ENCODE results near the gene TRAPPC3L. TPM values are rescaled to one million over a fixed set of nuclear protein-coding genes. Genes with fewer than 3 reads are reported as not detected.
A peak's percentile ranks its signal among the peaks of the same experiment; 100 is the strongest.

The TRAPPC3L gene
- total RNA-seq, 1 experiment from 2014 or later: not detected

GRCh38 chr6:116561377-116562018 is 16.0 kb upstream of the TRAPPC3L start:
- ChIA-PET CTCF (interaction anchor here (1.1 to 1.6 kb wide), 3 partner anchors 8 to 293 kb away, joined by 3 to 14 read pairs (median 11); no protein-coding TSS in a partner anchor), POLR2A (ENCODE audit: low non-redundant PET) (no interaction called here)
- H3K36me3 ChIP-seq (ENCODE audit: insufficient read depth, low read length, poor library complexity, severe bottlenecking): no peaks in the 10 kb centered on the region
- peak; percentile 78 for DNase-seq (ENCODE audit: low spot score)
- no peak overlapping the region for H3K4me3 ChIP-seq (ENCODE audit: low read depth, low read length, poor library complexity, severe bottlenecking)
- intact Hi-C loops (cut with micrococcal nuclease; ENCODE audit: unreplicated experiment): loop anchor here (1.0 to 5.0 kb wide), 4 partner anchors 25 to 344 kb away; no protein-coding TSS in a partner anchor
- no peak for TF ChIP-seq EZH2 (IDR thresholded peaks at IDR 0.05; ENCODE audit: borderline replicate concordance, low read depth, low read length, poor library complexity, severe bottlenecking)
- peak; percentile 94 for TF ChIP-seq CTCF (conservative IDR thresholded peaks at IDR 0.05; ENCODE audit: low read depth, low read length)
- H3K27ac ChIP-seq (ENCODE audit: low read depth, low read length, poor library complexity, severe bottlenecking): no peak overlapping the region
- peaks cover 4% of the 10 kb centered on the region for H3K4me1 ChIP-seq (ENCODE audit: insufficient read depth, low read length, poor library complexity, severe bottlenecking)
- H3K9me3 ChIP-seq (ENCODE audit: low read depth, low read length, poor library complexity, severe bottlenecking): no peaks in the 10 kb centered on the region
- H3K27me3 ChIP-seq (replicated peaks; ENCODE audit: insufficient read depth, low read depth, low read length, poor library complexity): no peaks in the 10 kb centered on the region
- no TSS peak for BruUV-seq (replicated peaks)

- H3K27ac ChIP-seq (ENCODE audit: low read depth, low read length, poor library complexity, severe bottlenecking): no peak overlapping the region
- ChIA-PET CTCF (interaction anchor here (1.2 to 1.6 kb wide), 2 partner anchors 9 to 292 kb away, joined by 3 to 14 read pairs; no protein-coding TSS in a partner anchor), POLR2A (ENCODE audit: low non-redundant PET) (no interaction called here)
- H3K27me3 ChIP-seq (replicated peaks; ENCODE audit: insufficient read depth, low read depth, low read length, poor library complexity): no peaks in the 10 kb centered on the region
- no TSS peak for BruUV-seq (replicated peaks)
- intact Hi-C loops (cut with micrococcal nuclease; ENCODE audit: unreplicated experiment): loop anchor here (2.0 to 5.0 kb wide), 3 partner anchors 23 to 343 kb away; no protein-coding TSS in a partner anchor
- no peak for DNase-seq (ENCODE audit: low spot score)
- H3K9me3 ChIP-seq (ENCODE audit: low read depth, low read length, poor library complexity, severe bottlenecking): no peaks in the 10 kb centered on the region
- TF ChIP-seq CTCF (conservative IDR thresholded peaks at IDR 0.05; ENCODE audit: low read depth, low read length): no peak
- H3K4me3 ChIP-seq (ENCODE audit: low read depth, low read length, poor library complexity, severe bottlenecking): no peak overlapping the region
- H3K36me3 ChIP-seq (ENCODE audit: insufficient read depth, low read length, poor library complexity, severe bottlenecking): no peaks in the 10 kb centered on the region
- H3K4me1 ChIP-seq (ENCODE audit: insufficient read depth, low read length, poor library complexity, severe bottlenecking): peaks cover 4% of the 10 kb centered on the region
Observed at GRCh38 chr6:116560130-116560529, 14.6 kb upstream of the TRAPPC3L start.

GRCh38 chr6:116557893-116558292 is 12.4 kb upstream of the TRAPPC3L start:
- ChIA-PET CTCF (interaction anchor here (1.0 to 1.3 kb wide), 4 partner anchors 16 to 289 kb away, joined by 4 to 6 read pairs (median 4); partner anchors contain the start of gene CALHM5), POLR2A (ENCODE audit: low non-redundant PET) (no interaction called here)
- intact Hi-C loops (cut with micrococcal nuclease; ENCODE audit: unreplicated experiment): no loop called here
- TF ChIP-seq EZH2 (IDR thresholded peaks at IDR 0.05; ENCODE audit: borderline replicate concordance, low read depth, low read length, poor library complexity, severe bottlenecking) (no peak), CTCF (conservative IDR thresholded peaks at IDR 0.05; ENCODE audit: low read depth, low read length) (no peak)
- Histone ChIP-seq H3K4me1 (ENCODE audit: insufficient read depth, low read length, poor library complexity, severe bottlenecking) (peaks cover 4% of the 10 kb centered on the region), H3K36me3 (ENCODE audit: insufficient read depth, low read length, poor library complexity, severe bottlenecking) (no peaks in the 10 kb centered on the region), H3K9me3 (ENCODE audit: low read depth, low read length, poor library complexity, severe bottlenecking) (no peaks in the 10 kb centered on the region), H3K27me3 (replicated peaks; ENCODE audit: insufficient read depth, low read depth, low read length, poor library complexity) (no peaks in the 10 kb centered on the region), H3K4me3 (ENCODE audit: low read depth, low read length, poor library complexity, severe bottlenecking) (no peak overlapping the region), H3K27ac (ENCODE audit: low read depth, low read length, poor library complexity, severe bottlenecking) (no peak overlapping the region)
- DNase-seq (ENCODE audit: low spot score): peak; percentile 90
- no TSS peak for BruUV-seq (replicated peaks)

All from A673 (cell line).